Testis (tissue), 2 donors: ENCODE measurements around the gene LSM12.

Experiments used
- CTCF ChIP-seq, 3 experiments: fragments of 450-650 bp in 2 of 3; fragments of 200-600 bp in 1 of 3; sonication (generic) in 1 of 3; IDR thresholded peaks; one replicate each; pipeline ENCODE4 v1.5.1; 2016 to 2019; ENCODE audit warnings: antibody characterized with exemption in 3 of 3, mild to moderate bottlenecking in 2 of 3, moderate library complexity in 1 of 3
- POLR2A ChIP-seq: fragments of 450-650 bp; IDR thresholded peaks from one replicate; pipeline ENCODE4 v1.6.1; 2017; ENCODE audit warnings: antibody characterized with exemption, mild to moderate bottlenecking, moderate library complexity

DNA sequence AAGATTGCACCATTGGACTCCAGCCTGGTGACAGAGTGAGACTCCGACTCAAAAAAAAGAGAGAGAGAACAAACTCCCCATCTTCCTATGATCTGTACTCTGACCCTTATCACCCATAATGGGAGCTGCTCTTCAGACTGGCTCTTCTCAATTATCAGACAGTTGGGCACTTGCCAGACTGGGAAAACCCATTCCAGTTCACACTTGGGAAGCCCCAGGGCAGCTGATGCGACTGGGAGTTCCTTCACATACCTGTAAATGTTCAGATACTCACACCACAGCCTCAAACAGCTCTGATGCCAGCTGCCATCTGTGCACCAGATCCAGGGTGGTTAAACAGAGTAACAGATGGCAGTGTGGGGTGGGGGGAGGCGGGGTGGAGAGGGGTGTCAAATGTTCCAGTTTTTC, 27.9 kb downstream of the LSM12 start:
- TF ChIP-seq POLR2A: no peak
- no peak for TF ChIP-seq CTCF (IDR thresholded peaks at IDR 0.05)
